MV-4-11 (cell line): ENCODE results near the gene TRAF7.

ENCODE experiments used
- DNase-seq: peaks from one replicate; lab custom pipeline; 2025; lab: John Stamatoyannopoulos, UW

The TRAF7 gene

GRCh38 chr16:2165861-2166260 lies 10.3 kb downstream of the TRAF7 start:
- no peak for DNase-seq

GRCh38 chr16:2166263-2167067 lies 10.9 kb downstream of the TRAF7 start:
- no peak for DNase-seq

GRCh38 chr16:2167068-2167638 lies 11.6 kb downstream of the TRAF7 start:
- DNase-seq = no peak

GRCh38 chr16:2170080-2170479 lies 14.5 kb downstream of the TRAF7 start:
- no peak for DNase-seq

GRCh38 chr16:2170587-2171435 lies 15.2 kb downstream of the TRAF7 start:
- no peak for DNase-seq

- no peak for DNase-seq
Observed at GRCh38 chr16:2171601-2172178, 16.1 kb downstream of the TRAF7 start.

- no peak for DNase-seq
Observed at GRCh38 chr16:2172688-2173335, 17.2 kb downstream of the TRAF7 start.

- no peak for DNase-seq
Observed at GRCh38 chr16:2173366-2173765, 17.8 kb downstream of the TRAF7 start.

- no peak for DNase-seq
Observed at GRCh38 chr16:2173916-2174315, 18.3 kb downstream of the TRAF7 start.

GRCh38 chr16:2174396-2175131 lies 19.0 kb downstream of the TRAF7 start:
- DNase-seq = no peak

- DNase-seq = no peak
Observed at GRCh38 chr16:2175454-2175853, 19.9 kb downstream of the TRAF7 start.

- DNase-seq = no peak
Observed at GRCh38 chr16:2176047-2176446, 20.5 kb downstream of the TRAF7 start.

GRCh38 chr16:2177101-2177500 lies 21.5 kb downstream of the TRAF7 start:
- no peak for DNase-seq

GRCh38 chr16:2177561-2177960 lies 22.0 kb downstream of the TRAF7 start:
- no peak for DNase-seq

GRCh38 chr16:2178321-2179106 lies 22.9 kb downstream of the TRAF7 start:
- DNase-seq = no peak

- no peak for DNase-seq
Observed at GRCh38 chr16:2179107-2179501, 23.5 kb downstream of the TRAF7 start.

GRCh38 chr16:2179576-2179975 lies 24.0 kb downstream of the TRAF7 start:
- no peak for DNase-seq

GRCh38 chr16:2180461-2180860 lies 24.9 kb downstream of the TRAF7 start:
- DNase-seq = no peak

- DNase-seq = no peak
Observed at GRCh38 chr16:2180962-2181923, 25.7 kb downstream of the TRAF7 start.
